ENCODE data around the gene TOR4A.

TOR4A gene

DNA sequence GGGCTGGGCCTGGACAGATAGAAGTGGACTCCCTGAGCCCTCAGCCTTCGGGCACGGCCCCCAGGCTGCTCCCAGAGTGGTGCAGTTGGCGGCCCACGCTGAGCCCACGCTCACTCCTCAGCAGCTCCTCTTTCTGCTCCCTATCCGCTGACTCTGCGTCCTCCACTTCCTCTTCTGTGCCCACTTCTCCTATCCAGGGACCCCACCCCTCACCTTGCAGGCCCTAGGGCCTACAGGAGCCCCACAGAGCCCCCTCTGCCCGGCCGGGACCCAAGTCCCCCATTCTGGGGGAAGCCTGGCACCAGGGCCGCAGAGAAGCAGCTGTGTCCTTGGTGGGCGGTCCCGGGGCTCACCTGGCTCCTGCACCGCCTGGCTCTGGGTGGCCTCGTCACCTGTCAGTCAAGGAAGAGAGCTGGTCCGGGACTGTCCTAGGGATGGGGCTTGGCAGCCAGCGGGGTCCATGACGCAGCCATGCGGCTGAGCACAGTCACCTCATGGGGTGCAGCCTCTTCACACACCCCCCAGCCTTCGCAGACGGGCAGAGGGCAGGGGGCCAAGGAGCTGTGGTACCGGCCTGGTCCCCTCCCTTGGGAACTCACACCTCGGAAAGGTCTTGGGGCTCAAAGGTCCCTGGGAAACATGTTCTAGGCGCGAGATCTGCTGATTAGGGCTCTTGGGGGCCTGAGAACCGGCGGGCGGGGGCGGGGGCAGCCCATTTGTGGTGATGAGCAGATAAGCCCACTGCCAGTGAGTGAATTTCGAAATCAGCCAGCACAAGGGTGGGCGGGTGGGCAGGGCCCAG is 29.9 kb downstream of the TOR4A start:
- DNase-seq = peak; percentile 59

DNA sequence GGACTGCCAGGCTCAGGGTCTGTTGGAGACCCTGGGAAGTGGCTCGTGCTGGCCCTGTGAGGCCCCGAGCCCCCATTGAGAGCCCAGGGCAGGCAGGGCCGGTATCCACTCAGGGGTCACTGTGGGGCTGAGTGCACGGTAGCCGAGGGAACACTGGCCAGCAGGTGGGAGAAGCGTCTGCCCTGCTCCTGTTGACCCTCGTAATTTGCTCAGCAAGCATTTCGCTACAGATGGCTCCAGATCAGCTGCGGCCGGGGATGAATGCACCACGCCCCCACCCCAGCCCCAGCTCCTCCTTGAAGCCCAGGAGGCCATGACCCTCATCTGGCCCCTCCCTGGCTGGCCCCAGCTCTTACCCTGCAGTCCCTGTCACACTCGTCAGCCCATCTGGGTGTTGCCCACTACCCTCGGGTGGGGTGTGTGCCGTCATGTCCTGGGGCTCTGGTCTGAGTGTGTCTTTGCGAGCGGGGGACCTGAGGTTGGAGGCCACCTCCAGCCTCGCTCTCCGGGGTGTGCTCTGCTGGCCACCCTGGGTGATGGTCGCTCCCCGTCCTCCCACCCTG is 30.6 kb downstream of the TOR4A start:
- DNase-seq = peak; percentile 57

DNA sequence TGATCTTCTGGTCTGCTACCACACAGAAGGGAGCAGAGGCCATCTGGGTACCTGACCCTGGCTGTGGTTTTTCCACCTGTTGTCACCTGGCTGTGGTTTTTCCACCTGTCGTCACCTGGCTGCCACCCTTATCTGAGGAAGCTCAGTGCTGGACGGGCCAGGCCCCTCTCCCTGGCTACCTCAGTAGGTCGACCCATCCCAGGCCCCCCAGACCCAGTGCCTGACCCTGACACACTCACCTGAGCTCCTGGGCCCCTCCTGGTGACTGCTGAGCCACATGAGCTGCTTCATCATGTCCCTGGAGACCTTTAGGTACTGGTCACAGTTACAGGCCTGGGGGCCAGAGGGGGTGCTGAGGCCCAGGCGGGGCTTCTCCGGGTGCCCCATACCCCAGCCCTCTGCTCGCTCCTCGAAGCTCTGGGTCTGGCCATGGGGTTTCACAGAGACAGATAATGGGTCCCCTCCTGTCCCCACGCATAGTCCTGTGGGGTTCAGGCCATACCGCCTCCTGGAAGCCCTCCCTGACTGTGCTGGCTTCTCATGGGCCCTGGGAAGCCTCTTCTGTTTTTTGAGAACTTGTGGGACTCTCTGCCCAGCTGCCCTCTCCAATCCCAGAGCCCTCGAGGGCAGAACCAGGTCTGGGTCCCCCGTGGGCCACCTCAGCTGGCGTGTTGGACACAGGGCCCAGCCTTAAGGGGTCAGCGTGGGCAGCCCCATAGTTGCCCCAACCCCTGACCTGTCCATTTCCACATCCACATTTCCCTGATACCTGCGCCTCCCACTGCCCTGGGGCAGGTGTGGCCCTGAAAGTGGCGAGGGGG is 32.1 kb downstream of the TOR4A start:
- no peak for DNase-seq

DNA sequence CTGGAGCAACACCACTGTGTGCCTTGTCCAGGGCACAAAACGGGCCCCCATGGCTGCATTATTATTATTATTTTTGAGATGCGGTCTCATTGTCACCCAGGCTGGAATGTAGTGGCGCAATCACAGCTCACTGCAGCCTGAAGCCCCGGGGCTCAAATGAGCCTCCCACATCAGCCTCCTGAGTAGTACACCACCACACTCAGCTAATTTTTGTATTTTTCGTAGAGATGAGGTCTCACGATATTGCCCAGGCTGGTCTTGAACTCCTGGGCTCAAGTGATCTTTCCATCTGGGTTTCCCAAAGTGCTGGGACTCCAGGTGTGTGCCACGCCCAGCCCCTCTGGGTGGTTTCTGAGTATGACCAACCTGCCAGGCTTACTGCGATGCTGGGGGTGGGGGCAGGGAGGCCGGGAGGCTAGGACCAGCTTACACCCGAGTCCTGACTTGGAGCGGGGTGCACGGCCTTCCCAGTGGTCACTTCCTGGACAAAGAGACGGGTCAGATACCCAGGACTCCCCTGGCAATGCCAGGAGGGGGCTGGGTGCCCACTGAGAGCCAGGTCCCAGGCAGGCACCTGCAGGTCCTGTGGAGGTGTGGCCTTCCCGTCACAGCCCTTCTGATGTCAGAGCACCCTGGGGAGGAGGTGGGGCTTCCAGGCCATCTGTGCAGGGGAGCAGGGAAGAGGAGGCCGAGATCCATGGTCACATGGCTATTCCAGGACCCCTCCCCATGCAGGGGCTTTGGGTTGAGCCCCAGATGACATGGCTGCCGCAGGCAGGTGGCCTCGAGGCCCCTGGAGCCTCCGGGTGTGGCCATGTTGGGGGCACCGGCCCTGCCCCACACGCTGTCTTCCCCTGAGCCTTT is 32.9 kb downstream of the TOR4A start:
- DNase-seq = no peak

DNA sequence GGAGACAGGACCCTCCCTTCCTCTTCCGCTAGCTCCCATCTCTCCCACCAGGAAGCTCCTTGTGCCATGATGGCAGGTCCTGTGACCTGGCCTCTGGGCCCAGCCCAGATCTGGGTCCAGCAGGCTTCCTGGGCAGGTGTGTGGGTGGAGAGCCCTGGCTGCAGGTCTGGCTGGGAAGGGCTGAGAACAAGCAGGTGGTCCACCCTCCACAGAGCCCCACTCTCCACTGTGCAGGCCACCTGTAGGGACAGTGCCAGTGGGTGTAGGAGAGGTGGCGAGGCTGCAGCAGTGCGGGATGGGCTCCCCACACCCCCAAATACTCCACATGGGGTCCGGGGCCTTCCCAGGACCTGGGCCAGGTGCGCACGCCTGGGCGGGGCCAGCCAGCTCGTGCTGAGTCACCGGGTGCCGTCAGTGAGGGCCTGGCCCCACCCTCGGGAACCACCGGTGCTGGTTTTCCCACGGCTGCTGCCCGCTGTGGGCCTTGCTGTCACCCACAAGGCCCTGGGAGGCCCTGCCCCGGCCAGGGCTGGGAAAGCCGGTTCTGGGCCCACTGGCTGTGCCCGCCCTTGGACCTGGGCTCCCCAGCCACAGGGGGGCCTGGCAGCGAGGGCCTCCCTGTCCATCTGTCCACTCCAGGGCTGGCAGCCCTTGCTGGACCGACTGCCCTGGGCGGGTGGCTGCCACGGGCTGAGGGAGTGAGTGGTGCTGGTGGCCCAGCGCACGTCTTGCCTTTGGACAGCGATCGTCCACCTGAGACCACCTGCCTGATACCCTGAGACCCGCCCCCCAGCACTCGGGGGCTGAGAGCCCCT is 33.9 kb downstream of the TOR4A start:
- peak; percentile 59 for DNase-seq

DNA sequence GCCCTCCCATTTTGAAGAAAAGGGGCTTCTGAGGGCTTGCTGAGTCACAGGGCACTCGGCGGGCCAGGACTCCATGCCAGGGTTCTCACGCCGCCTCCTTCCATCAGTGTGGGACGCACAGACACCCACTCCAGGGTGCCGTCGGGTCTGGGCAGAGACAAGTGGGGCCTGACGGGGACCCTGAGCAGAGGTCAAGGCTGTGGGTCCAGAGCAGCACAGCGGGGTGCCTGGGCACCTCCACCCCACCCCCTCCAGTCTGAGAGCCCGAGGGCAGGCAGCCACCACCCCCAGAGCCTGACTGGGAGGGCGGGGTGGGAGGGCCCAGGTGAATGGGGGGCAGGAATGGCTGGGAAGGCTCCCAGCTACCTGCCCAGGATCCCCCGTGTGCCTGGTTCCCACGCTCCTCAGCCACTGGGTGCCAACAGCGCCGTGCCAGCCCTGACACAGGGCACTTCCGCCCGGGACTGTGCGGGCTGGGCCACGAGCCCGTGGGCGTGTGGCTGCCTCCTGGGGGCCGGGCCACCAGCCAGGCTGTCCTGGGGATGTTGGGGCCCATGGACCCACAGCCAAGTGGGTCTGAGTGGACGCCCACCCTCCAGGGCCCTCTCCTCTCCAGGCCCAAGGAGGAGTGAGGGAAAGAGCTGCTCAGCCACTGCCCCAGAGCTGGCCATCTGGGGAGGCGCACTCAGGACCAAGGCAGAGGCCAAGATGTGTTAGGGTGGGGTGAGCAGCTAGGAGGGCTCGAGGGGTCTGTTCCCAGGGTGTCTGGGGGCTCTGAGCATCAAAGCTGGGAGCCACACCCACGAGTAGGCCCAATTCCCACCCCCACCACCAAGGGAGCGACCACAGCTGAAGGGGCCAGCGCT is 34.7 kb downstream of the TOR4A start:
- no peak for DNase-seq

DNA sequence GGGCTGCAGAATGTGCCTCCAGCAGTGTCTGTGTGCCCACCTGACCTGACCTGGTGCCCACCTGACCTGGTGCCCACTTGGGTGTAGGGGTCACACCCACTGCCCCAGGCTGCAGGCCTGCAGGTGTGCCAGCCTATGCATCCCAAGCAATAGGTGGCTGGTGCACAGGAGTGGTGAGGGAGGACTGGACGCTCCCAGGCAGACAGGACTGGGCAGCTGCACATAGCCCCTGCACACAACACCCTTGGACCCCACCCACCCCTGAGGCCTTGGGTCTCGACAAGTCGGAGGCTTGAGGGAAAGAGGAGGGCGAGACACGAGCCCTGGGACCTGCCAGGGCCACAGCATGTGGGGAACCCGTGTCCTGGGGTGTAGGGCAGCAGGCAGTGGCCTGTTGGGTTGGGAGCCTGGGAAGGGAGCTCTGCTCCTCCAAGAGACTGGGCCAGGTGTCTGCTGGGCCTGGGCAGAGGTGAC is 35.4 kb downstream of the TOR4A start:
- peak; percentile 51 for DNase-seq

DNA sequence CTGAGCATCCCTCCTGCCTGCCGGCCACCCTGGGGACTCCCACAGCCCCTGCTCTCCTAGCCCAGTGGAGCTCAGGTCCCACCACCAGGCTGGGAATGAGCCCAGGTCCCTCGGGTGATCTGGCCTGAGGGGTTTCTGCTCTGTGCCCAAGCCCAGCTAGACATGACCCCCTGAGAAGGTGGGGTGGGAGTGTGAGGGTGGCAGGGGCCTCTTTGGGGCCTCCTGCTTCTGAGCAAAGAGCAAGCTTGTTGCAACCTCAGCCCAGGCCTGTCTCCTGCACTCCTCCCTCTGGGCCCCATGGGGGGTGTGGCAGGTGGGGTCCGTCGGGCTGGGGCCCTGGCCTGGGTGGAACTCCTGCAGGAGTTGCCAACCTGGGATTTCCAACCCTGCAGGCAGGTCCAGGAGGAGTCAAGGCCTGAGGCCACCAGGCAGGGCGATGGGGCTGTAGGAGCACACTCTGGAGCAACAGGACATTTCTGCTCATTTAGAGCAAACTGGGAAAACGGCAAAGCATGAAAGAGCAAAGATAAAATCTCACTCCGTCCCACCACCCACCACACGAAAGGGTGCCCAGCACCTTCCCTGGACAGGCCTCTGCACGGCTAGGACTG is 35.9 kb downstream of the TOR4A start:
- no peak for DNase-seq

DNA sequence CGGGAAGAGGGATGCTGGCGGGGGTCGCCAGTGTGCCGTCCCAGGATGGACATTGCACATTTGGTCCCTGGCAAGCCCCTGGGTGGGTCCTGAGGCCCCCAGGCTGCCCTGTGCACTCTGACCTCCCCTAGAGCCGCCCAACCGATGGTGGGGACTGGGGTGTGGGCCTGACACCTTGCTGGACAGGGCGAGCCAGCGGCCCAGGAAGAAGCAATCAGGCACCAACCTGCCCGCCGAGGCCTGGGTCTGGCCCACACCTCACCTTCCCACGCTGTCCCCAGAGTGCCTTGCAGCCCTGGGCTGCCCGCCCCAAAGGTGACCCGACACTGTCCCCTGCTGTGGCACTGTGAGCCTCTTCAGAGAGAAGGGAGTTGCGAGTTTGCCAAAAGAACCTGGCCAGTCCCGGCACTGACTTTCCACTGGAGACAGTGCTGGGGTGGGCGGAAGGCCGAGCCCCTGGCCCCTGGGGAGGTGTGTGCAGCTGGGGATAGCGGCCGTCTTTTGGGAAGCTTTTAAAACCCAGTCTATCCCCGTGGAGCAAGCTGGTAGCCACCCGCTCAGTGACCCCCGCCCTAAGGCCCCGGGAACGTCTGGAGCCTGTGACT is 36.5 kb downstream of the TOR4A start:
- peak; percentile 42 for DNase-seq

DNA sequence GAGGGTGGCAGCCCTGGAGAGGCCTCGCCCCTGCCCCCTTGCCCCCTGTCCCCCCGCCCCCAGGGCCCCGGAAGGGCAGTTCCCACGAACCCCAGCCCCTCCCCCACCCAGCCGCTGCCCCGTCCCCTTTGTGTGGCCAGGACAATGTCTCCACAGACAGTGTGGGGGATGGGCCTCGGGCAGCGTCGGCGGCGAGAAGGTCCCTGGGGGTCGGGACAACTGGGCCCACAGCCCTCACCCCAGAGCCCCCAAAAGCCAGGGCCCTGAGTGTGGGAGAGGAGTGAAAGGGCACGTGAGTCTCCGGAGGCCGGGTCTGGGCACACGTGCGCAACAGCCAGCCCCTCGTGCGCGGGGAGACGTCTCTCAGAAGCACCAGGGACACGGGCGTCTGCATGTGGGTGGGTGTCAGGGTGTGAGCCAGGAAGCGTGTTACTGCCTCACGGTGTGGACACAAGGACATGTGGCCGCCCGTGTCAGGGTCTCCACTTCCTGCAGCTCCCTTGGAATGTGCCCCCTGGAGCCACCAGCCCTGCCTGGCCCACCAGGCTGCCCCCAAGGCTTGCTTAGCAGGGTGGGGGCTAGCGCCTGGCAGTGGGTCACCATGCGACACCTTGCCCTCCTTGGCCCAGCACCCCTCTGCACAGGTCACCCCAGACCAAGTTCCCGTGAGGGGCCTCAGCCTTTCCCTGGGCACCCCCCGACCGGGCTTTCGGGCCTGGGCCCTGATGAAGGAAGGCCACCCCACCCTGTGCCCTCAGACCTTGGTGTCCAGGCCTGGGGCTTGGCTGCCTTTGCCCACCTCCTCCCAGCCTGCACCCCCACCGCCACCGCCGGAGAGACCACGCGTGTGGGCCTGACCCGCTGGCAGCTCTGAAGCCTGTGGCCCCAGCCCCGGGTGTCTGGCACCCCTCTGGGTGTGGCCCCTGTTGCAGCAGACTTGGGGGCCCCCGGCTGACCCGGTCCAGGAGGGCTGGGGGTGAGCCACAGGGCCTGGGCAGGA is 37.3 kb downstream of the TOR4A start:
- DNase-seq = peak; percentile 41

DNA sequence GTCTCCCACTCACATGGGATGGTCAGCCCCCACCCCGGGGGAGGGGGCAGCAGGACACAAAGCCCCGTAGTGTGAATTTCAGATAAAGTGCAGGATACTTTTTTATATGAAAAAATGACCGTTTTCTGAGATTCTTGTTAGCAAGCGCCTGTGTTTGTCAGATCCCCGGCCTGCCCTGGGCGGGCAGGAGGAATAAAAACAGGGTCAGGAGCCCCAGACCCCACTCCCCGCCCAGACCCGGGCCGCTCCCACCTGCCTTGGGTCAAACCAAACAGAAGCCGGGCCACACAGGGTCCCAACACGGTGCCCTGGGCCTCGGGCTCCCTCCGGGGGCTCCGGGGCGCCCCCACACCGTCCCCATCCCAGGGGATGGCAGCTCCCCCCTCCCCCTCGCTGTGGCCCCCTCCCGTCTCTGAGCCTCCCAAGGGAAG is 38.1 kb downstream of the TOR4A start:
- DNase-seq = peak; percentile 53

DNA sequence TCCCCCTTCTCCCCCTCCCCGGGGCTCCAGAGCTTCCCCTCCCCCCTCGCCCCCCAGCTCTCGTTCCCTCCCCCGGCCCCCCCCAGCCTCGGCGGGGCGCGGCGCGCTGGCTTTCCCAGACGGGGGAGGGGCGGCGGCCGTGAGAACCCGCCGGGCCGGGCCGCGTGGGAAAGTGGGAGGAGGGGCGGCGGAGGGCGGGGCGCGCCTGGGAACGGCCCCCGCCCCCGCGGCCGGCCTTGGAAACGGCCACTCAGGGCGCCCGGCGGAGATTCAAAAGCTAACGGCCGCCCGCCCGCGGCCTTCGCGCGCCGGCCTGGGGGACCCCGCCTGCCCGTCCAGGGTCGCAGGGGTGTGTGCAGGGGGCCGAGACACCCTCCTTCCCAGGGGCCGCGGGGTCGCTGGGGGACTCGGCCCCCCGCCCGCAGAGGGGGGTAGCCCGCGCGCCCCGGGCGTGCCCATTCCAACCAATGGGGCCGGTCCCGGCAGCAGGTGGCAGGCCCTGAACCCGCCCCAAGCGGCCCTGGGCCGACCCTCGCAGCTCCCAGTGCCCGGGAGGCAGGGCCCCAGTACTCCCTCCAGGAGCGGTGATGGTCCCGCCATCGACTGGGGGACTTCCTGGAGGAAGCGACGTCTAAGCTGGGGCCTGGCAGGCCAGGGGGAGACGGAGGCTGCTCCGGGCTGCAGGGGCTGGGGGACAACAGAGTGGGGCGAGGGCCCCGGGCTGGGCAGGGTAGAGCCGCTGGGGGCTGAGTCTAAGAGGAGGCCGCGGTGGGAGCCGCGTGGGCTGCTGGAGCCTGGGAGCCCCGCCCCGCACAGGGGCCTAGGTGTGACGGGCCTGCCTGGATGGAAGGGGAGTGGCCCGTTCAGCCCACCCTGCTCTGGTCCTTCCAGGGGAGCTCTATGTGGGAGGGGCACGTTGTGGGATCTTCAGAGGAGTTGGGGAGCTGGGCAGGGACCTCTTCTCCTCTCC is 38.8 kb downstream of the TOR4A start:
- DNase-seq = peak; percentile 64

DNA sequence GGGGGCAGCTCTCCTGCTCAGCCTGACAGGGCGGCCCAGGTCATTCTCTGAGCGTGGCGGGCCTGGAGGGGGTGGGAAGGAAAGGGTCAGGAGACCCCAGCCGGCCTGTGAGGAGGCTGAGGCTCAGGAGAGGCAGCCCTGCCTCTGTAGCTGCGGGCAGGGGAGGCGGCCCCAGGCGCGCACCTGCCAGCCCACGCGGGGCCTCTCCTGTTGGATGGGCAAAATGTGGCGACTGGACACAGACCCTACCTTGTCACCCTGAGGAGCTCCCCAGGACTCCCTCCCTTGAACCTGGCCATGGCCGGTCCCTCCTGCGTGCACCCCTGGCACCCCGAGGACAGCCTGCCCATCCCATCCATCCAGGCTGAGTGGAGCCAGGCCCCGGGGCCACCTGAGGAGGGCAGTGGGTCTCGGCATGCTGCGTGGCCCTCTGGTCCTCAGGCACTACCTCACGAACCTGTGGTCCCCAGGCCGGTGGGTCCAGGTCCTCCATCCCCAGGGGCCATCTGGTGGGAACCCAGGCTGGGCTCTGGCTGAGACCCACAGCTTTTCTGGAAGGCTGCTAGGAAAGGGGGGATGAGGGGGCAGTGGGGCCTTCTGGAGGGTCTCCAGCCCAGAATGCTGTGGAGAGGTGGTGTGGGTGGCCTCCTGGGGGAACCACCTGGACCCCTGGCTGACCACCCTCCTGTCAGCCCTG is 39.6 kb downstream of the TOR4A start:
- DNase-seq = peak; percentile 55

DNA sequence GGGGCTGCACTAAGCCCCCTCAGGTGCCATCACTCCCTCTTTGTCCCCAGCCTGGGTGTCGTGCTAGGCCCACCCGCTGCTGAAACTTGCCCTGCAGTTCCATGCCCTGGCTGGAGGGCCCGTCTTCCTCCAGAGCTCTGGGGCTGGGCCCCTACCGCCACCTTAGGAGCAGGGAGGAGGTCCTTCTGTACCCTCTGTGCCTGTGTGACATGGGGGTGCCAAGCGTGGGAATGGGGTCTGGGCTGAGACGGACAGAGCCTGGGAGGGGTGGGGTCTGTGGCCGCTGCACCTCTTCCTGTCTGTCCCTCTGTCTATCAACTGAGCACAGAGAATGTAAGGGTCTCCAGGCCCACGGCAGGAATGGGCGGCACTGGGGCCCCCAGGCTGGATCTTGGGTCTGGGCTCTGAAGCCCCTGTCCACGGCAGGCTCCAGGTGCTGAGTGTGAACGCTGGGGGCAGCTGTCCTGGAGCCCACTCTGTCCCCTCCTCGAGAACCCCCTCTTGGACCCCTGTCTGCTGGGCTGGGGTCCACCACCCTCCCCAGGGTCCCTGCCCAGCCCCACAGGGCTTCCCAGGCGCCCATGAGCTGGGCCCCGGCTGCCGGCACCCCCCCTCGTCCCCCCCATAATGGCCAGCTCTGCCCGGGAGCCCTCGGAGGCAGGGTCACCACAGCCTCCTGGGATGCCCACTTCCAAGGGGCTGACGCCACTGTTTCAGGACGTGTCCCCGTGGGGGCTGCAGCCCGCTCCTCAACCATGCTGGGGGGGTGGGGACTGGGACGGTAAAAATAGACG is 40.4 kb downstream of the TOR4A start:
- no peak for DNase-seq

DNA sequence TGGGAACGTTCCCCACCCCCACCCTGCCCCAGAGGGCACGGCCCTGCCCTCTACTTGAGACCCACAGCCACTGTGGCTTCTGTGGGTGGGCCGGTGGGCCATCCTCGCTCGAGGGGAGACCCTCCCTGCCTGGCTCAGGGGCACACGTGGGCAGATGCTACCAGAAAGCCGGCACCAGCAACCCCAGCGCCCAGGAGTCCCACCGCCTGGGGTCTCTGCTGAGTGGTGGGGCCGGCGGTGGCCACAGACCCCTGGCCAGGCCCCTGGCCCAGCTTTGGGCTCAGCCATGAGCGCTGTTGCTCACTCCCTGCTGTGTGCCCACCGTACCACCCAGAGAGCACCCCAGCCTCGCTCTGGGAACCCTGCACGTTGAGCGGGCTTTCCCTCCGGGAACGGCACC is 41.1 kb downstream of the TOR4A start:
- DNase-seq = no peak

All from activated CD8-positive, alpha-beta memory T cell treated with anti-CD3 and anti-CD28 coated beads for 24 hours (primary cell).